ENCODE data around the gene EMC10.

The EMC10 gene

DNA sequence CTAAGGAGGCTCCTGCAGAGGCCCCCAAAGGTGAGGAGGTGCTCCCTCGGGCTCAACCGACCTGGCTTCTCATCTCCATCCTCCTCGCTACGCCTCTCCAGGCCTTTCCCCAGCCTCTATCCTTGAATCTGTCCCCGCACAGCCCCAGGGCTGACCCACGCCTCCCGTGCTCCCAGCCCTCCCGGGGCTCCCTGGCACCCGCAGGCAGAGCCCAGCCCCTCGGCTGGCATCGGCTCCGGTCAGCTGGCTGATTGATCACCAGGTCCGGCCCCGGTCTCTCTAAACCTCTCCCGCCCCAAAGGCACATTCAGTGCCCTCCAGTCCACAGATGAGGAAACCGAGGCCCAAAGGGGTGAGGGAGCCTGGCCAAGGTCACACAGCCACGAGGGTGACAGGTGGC lies 41.1 kb upstream of the EMC10 start (continued):
- TF ChIP-seq, protein P1, sequence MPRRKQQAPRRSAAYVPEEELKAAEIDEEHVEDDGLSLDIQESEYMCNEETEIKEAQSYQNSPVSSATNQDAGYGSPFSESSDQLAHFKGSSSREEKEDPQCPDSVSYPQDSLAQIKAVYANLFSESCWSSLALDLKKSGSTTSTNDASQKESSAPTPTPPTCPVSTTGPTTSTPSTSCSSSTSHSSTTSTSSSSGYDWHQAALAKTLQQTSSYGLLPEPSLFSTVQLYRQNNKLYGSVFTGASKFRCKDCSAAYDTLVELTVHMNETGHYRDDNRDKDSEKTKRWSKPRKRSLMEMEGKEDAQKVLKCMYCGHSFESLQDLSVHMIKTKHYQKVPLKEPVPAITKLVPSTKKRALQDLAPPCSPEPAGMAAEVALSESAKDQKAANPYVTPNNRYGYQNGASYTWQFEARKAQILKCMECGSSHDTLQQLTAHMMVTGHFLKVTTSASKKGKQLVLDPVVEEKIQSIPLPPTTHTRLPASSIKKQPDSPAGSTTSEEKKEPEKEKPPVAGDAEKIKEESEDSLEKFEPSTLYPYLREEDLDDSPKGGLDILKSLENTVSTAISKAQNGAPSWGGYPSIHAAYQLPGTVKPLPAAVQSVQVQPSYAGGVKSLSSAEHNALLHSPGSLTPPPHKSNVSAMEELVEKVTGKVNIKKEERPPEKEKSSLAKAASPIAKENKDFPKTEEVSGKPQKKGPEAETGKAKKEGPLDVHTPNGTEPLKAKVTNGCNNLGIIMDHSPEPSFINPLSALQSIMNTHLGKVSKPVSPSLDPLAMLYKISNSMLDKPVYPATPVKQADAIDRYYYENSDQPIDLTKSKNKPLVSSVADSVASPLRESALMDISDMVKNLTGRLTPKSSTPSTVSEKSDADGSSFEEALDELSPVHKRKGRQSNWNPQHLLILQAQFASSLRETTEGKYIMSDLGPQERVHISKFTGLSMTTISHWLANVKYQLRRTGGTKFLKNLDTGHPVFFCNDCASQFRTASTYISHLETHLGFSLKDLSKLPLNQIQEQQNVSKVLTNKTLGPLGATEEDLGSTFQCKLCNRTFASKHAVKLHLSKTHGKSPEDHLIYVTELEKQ (tag by site-specific recombination; IDR thresholded peaks at IDR 0.05; ENCODE audit: borderline replicate concordance): no peak
- TF ChIP-seq ZNF274 (IDR thresholded peaks at IDR 0.05; ENCODE audit: low read length): no peak
- TF ChIP-seq ZNF274 (tag by site-specific recombination; IDR thresholded peaks at IDR 0.05; ENCODE audit: borderline replicate concordance): no peak
- TF ChIP-seq, protein P2, sequence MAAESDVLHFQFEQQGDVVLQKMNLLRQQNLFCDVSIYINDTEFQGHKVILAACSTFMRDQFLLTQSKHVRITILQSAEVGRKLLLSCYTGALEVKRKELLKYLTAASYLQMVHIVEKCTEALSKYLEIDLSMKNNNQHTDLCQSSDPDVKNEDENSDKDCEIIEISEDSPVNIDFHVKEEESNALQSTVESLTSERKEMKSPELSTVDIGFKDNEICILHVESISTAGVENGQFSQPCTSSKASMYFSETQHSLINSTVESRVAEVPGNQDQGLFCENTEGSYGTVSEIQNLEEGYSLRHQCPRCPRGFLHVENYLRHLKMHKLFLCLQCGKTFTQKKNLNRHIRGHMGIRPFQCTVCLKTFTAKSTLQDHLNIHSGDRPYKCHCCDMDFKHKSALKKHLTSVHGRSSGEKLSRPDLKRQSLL (tag by site-specific recombination; IDR thresholded peaks at IDR 0.05): no peak

DNA sequence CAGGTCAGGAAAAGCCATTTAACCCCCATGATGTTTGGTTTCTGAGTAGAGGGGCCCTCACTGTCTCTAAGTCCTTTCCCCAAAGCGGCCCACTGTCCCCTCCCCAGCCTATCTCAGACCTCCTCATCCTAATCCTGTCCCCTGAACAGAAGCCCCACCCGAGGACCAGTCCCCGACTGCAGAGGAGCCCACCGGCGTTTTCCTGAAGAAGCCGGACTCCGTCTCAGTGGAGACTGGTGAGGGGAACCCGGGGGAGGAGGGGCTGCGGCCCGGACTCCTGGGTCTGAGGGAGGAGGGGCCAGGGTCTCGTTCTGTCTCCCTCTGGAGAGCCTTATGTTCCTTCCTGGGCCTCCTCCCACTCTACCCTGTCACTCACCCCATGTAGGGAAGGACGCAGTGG lies 40.7 kb upstream of the EMC10 start:
- Histone ChIP-seq H3K4me1 (ENCODE audit: control insufficient read depth, insufficient read depth, low read length) (peaks cover 11% of the 10 kb centered on the region), H3K4me3 (ENCODE audit: low read depth, low read length) (no peak overlapping the region), H3K9me3 (ENCODE audit: control insufficient read depth, insufficient read depth, low read depth, low read length) (no peaks in the 10 kb centered on the region), H3K36me3 (ENCODE audit: control insufficient read depth in 2 of 2, insufficient read depth in 1 of 2, low read length in 2 of 2) (no peaks in the 10 kb centered on the region), H3K27ac (ENCODE audit: extremely low read depth, low read depth, low read length) (no peak overlapping the region)
- POLR2A ChIA-PET: no interaction called here
- no peak for TF ChIP-seq MEIS1 (CRISPR knock-in tag; IDR thresholded peaks at IDR 0.05; ENCODE audit: borderline replicate concordance)
- no peak for TF ChIP-seq ZSCAN16 (tag by site-specific recombination; IDR thresholded peaks at IDR 0.05)
- TF ChIP-seq HOXD13 (CRISPR knock-in tag; IDR thresholded peaks at IDR 0.05; ENCODE audit: borderline replicate concordance): no peak
- no peak for TF ChIP-seq ZNF660 (tag by site-specific recombination; IDR thresholded peaks at IDR 0.05)
- TF ChIP-seq ZNF776 (tag by site-specific recombination; IDR thresholded peaks at IDR 0.05; ENCODE audit: borderline replicate concordance): no peak
- no peak for TF ChIP-seq ZNF792 (tag by site-specific recombination; IDR thresholded peaks at IDR 0.05)
- no peak for TF ChIP-seq ZNF266 (tag by site-specific recombination; IDR thresholded peaks at IDR 0.05; ENCODE audit: low read depth)
- TF ChIP-seq, protein P3, sequence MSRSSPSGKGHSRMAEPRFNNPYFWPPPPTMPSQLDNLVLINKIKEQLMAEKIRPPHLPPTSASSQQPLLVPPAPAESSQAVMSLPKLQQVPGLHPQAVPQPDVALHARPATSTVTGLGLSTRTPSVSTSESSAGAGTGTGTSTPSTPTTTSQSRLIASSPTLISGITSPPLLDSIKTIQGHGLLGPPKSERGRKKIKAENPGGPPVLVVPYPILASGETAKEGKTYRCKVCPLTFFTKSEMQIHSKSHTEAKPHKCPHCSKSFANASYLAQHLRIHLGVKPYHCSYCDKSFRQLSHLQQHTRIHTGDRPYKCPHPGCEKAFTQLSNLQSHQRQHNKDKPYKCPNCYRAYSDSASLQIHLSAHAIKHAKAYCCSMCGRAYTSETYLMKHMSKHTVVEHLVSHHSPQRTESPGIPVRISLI (tag by site-specific recombination; IDR thresholded peaks at IDR 0.05): no peak
- TF ChIP-seq ZNF24 (tag by site-specific recombination; IDR thresholded peaks at IDR 0.05): no peak
- TF ChIP-seq GLI4 (tag by site-specific recombination; IDR thresholded peaks at IDR 0.05): no peak
- CTCF ChIA-PET: interaction anchor here (0.6 kb wide), 1 partner anchor 11 kb away, joined by 3 read pairs; no protein-coding TSS in a partner anchor

DNA sequence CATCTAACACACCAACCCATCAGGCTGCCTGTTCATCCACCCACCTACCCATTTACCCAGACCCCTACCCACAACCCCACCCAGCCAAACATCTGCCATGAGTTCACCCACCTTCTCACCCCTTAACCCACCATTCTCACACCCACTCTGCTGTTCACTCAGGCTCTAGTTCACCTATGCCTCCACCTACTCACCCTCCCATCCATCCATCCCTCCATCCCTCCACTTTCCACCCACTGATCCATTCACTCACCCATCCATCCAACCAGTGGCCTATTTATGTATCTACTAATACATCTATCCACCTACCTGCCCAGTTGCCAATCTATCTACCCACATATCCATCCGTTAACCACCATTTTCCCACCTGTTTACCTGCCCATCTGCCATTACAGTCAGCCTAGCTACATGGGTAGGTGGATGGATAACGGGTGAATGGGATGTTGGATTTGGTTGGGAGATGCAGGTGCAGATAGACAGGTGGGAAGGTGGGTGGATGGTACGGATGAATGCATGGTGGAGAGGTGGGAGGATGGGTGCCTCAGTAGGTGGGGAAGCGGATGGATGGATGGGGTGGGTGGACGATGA lies 38.4 kb upstream of the EMC10 start:
- H3K4me1 ChIP-seq (ENCODE audit: control insufficient read depth, insufficient read depth, low read length): peaks cover 7% of the 10 kb centered on the region
- H3K4me3 ChIP-seq (ENCODE audit: low read depth, low read length): no peak overlapping the region
- H3K36me3 ChIP-seq (ENCODE audit: control insufficient read depth in 2 of 2, insufficient read depth in 1 of 2, low read length in 2 of 2): no peaks in the 10 kb centered on the region
- TF ChIP-seq ZNF558 (tag by site-specific recombination; IDR thresholded peaks at IDR 0.05) (no peak), ZNF16 (tag by site-specific recombination; IDR thresholded peaks at IDR 0.05; ENCODE audit: low read depth) (no peak), ZSCAN16 (tag by site-specific recombination; IDR thresholded peaks at IDR 0.05) (no peak), ZFHX2 (tag by site-specific recombination; conservative IDR thresholded peaks at IDR 0.05) (peak; percentile 99), ZNF776 (tag by site-specific recombination; IDR thresholded peaks at IDR 0.05; ENCODE audit: borderline replicate concordance) (no peak), ZNF366 (tag by site-specific recombination; conservative IDR thresholded peaks at IDR 0.05) (peak; percentile 72), ZNF114 (tag by site-specific recombination; IDR thresholded peaks at IDR 0.05) (no peak), EGR2 (tag by site-specific recombination; IDR thresholded peaks at IDR 0.05; ENCODE audit: low read depth) (peak; percentile 100), ZNF140 (tag by site-specific recombination; IDR thresholded peaks at IDR 0.05) (no peak), ZNF214 (tag by site-specific recombination; IDR thresholded peaks at IDR 0.05; ENCODE audit: borderline replicate concordance) (no peak)
- TF ChIP-seq, protein P3 (tag by site-specific recombination; IDR thresholded peaks at IDR 0.05): no peak
- TF ChIP-seq, protein P4, sequence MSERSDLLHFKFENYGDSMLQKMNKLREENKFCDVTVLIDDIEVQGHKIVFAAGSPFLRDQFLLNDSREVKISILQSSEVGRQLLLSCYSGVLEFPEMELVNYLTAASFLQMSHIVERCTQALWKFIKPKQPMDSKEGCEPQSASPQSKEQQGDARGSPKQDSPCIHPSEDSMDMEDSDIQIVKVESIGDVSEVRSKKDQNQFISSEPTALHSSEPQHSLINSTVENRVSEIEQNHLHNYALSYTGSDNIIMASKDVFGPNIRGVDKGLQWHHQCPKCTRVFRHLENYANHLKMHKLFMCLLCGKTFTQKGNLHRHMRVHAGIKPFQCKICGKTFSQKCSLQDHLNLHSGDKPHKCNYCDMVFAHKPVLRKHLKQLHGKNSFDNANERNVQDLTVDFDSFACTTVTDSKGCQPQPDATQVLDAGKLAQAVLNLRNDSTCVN (tag by site-specific recombination; optimal IDR thresholded peaks at IDR 0.05): no peak
- no peaks in the 10 kb centered on the region for H3K9me3 ChIP-seq (ENCODE audit: control insufficient read depth, insufficient read depth, low read depth, low read length)
- ChIA-PET POLR2A (no interaction called here), CTCF (interaction anchor here (1.0 kb wide), 1 partner anchor 52 kb away, joined by 5 read pairs; no protein-coding TSS in a partner anchor)
- no peak overlapping the region for H3K27ac ChIP-seq (ENCODE audit: extremely low read depth, low read depth, low read length)

All from HEK293 (cell line).